ENCODE results near the gene ORMDL2.
"Not testable (repeated sequence)": the region's sequence is repeated elsewhere in the genome, so short reads cannot be mapped to it uniquely, and the experiment has no call there.

Gene ORMDL2

DNA sequence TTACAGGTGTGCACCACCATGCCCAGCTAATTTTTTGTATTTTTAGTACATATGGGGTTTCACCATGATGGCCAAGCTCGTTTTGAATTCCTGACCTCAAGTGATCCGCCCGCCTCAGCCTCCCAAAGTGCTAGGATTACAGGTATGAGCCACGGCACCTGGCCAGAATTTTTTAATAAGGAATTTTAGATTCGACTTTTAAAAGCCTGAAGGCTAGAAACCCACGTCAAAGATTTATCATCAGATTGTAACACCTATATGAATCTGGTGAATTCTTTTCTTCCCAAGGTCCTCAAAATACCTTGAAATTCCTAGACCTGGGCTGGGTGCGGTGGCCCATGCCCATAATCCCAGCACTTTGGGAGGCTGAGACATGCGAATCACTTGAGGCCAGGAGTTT, 43.6 kb downstream of the ORMDL2 start:
- DNase-seq (ENCODE audit: low read depth): no peak

DNA sequence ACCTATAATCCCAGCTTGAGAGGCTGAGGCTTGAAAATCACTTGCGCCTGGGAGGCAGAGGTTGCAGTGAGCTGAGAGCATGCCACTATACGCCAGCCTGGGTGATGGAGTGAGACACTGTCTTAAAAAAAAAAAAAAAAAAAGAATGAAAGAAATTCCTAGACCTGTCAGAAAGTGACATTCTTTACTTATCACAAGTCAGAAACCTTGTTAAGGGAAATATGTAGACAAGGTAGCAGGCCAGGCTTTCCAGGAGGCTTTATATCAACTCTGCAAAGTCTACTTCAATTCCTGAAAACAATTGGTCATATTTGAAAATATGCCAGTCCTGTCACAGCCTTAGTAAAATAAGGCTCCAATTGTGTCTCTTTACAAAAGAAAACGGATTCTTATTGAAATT, 44.0 kb downstream of the ORMDL2 start:
- DNase-seq (ENCODE audit: low read depth): no peak

DNA sequence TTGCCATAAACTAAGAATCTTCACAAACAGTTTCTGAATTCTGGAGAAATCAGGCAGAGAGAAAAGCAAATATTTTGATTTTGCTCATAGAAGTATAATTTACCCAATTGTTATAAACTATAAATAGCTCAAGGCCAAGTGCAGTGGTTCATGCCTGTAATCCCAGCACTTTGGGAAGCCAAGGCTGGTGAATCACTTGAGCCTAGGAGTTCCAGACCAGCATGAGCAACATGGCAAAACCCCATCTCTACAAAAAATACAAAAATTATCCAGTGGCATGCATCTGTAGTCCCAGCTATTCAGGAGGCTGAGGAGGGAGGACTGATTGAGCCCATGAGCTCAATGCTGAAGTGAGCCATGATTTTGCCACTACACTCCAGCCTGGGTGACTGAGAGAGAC, 44.4 kb downstream of the ORMDL2 start:
- DNase-seq (ENCODE audit: low read depth): no peak

DNA sequence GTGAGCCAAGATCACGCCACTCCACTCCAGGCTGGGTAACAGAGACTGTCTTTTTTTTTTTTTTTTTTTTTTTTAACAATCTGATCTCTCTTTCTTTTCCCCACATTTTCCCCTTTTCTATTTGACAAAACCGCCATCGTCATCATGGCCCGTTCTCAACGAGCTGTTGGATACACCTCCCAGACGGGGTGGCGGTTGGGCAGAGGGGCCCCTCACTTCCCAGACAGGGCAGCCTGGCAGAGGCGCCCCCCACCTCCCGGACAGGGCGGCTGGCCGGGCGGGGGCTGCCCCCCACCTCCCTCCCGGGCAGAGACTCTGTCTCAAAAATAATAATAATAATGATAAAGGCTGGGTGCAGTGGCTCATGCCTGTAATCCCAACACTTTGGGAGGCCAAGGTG, 45.1 kb downstream of the ORMDL2 start:
- DNase-seq (ENCODE audit: low read depth): not testable (repeated sequence)

DNA sequence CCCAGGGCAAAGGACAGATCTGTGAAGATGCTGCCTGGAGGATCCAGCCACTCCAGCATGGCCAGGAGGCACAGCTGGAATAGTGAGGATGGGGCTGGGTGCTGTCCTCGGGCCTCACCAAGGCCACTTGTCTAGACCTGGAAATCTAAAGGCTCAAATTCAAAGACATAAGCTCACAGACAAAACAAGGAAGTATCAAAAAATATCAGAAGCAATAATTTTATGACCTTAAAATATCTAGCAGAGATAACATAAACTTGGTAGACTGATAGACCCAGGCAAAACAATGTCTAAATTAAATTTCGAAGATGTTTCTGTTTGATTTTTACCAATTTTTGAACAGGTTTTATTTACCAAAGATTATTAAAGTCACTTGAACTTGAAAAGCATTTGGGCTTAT, 47.5 kb downstream of the ORMDL2 start:
- DNase-seq (ENCODE audit: low read depth): no peak

DNA sequence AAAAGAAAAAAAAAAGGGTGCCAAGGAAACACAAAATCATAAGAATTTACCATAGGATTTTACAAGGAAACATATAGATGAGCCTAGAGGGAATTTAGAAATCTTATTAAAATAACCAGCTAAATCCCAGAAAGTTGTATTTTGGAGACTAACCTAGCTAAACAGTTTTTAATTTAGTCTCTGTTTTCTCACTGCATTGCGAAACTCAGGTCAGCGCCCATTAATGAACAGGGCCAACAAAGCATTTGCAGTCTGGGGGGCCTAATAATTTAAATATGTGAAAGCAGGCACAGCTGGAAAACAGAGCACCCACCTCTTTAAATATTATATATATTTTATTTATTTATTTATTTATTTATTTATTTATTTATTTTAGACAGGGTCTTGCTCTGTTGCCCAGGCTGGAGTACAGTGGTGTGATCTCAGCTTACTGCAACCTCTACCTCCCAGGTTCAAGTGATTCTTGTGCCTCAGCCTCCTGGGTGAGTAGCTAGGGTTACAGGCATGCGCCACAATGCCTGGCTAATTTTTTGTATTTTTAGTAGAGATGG, 48.7 kb downstream of the ORMDL2 start:
- DNase-seq (ENCODE audit: low read depth): not testable (repeated sequence)
